ENCODE measurements around the gene DYTN. TPM values are rescaled to one million over a fixed set of nuclear protein-coding genes. Genes with fewer than 3 reads are reported as not detected.

Gene DYTN
- total RNA-seq, 1 donor from 2014 or later, result not detected

DNA sequence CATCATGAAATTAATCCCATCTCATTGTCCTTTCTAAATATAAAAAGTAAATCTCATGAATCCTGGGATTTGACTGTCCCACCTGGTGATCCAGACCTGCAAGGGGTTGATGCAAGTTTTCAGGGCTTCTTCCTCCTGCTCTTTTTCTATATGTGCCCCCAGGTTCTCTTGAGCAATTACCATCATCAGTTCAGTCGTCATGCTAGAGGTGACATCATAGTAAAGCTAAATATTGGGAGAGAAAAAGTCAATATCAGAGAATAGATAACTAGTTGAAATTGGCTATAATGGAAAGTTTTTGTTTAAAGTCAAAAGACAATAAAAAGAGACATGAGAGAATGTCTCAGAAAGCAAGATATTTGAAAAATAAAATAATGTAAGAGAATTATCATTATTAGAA, 38.6 kb upstream of the DYTN start:
- Histone ChIP-seq H3K27ac (no peak overlapping the region), H3K36me3 (no peaks in the 10 kb centered on the region), H3K9me3 (no peaks in the 10 kb centered on the region), H3K4me1 (no peaks in the 10 kb centered on the region), H3K4me3 (no peak overlapping the region), H3K27me3 (no peaks in the 10 kb centered on the region)
- TF ChIP-seq, protein P1, sequence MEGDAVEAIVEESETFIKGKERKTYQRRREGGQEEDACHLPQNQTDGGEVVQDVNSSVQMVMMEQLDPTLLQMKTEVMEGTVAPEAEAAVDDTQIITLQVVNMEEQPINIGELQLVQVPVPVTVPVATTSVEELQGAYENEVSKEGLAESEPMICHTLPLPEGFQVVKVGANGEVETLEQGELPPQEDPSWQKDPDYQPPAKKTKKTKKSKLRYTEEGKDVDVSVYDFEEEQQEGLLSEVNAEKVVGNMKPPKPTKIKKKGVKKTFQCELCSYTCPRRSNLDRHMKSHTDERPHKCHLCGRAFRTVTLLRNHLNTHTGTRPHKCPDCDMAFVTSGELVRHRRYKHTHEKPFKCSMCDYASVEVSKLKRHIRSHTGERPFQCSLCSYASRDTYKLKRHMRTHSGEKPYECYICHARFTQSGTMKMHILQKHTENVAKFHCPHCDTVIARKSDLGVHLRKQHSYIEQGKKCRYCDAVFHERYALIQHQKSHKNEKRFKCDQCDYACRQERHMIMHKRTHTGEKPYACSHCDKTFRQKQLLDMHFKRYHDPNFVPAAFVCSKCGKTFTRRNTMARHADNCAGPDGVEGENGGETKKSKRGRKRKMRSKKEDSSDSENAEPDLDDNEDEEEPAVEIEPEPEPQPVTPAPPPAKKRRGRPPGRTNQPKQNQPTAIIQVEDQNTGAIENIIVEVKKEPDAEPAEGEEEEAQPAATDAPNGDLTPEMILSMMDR (IDR thresholded peaks at IDR 0.05), result no peak
- no peak for DNase-seq (ENCODE audit: low spot score in 2 of 2)
- intact Hi-C loops (cut with DNase I), result no loop called here

DNA sequence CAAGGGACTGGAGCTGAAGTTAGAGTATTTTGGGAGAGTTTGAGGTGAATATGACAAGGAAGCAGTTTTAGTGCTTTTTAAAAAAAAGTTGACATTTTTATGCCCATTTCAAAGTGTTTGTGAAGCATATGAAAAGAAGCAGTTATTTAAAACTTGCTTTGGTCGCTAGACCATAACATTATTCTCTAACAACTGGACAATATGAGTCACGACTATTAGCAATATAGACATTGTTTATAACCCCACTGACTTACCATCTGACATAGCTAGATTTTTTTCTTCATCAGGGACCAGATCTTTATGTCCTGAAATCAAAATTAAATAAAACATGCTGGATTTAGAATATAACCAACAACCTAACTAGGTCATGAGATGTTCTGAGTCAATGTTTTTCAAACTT, 22.6 kb upstream of the DYTN start:
- no peak overlapping the region for H3K4me3 ChIP-seq
- H3K9me3 ChIP-seq, result no peaks in the 10 kb centered on the region
- no peaks in the 10 kb centered on the region for H3K4me1 ChIP-seq
- no peak overlapping the region for H3K27ac ChIP-seq
- no peak for DNase-seq (ENCODE audit: low spot score in 2 of 2)
- intact Hi-C loops (cut with DNase I), result no loop called here
- no peaks in the 10 kb centered on the region for H3K36me3 ChIP-seq
- TF ChIP-seq, protein P1 (IDR thresholded peaks at IDR 0.05), result no peak
- no peaks in the 10 kb centered on the region for H3K27me3 ChIP-seq

GRCh38 chr2:206739271-206739670, 21.1 kb upstream of the DYTN start:
- Histone ChIP-seq H3K36me3 (no peaks in the 10 kb centered on the region), H3K4me3 (no peak overlapping the region), H3K4me1 (no peaks in the 10 kb centered on the region), H3K27me3 (no peaks in the 10 kb centered on the region), H3K27ac (no peak overlapping the region), H3K9me3 (no peaks in the 10 kb centered on the region)
- no peak for DNase-seq (ENCODE audit: low spot score in 2 of 2)
- TF ChIP-seq, protein P1 (IDR thresholded peaks at IDR 0.05), result no peak
- intact Hi-C loops (cut with DNase I), result no loop called here

DNA sequence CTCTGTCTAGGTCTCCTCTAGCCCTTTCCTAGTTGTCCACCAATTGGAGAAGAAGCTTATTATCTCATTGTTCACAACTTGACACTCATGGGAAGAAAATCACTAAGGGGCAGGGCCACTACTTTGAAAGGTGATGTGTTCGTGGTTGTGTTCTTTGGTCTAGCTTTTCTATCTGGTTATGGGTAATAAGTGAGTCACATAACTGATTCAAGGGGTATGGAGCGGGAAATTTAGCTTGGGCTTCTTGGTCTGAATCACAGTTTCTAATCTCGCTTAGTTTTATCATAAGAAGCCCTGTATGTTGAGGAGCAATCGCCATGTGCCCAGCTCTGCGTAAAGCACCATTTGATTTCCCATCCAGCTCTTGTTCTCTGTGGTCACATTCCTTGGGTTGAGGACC, 18.7 kb upstream of the DYTN start:
- Histone ChIP-seq H3K4me1 (no peaks in the 10 kb centered on the region), H3K27me3 (no peaks in the 10 kb centered on the region), H3K4me3 (no peak overlapping the region), H3K27ac (no peak overlapping the region), H3K36me3 (no peaks in the 10 kb centered on the region), H3K9me3 (no peaks in the 10 kb centered on the region)
- TF ChIP-seq, protein P1 (IDR thresholded peaks at IDR 0.05), result no peak
- intact Hi-C loops (cut with DNase I), result no loop called here
- DNase-seq (ENCODE audit: low spot score in 2 of 2), result no peak

DNA sequence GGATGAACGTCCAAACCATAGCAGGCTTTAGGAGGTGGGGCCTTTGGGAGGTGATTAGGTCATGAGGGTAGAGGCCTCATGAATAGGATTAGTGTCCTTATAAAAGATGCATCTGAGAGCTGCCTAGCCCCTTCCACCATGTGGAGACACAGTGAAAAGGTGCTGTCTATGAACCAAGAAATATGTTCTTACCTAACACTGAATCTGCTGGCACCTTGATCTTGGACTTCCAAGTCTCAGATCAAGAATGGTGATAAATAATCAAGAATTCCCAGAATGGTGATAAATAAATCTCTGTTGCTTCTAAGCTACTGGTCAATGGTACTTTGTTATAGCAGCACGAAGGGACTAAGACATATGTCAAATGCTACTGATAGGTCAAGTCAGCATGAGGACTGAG, 15.1 kb upstream of the DYTN start:
- no peak overlapping the region for H3K27ac ChIP-seq
- no peaks in the 10 kb centered on the region for H3K36me3 ChIP-seq
- no peaks in the 10 kb centered on the region for H3K27me3 ChIP-seq
- intact Hi-C loops (cut with DNase I), result no loop called here
- no peak for DNase-seq (ENCODE audit: low spot score in 2 of 2)
- H3K4me1 ChIP-seq, result no peaks in the 10 kb centered on the region
- TF ChIP-seq, protein P1 (IDR thresholded peaks at IDR 0.05), result no peak
- H3K9me3 ChIP-seq, result no peaks in the 10 kb centered on the region
- no peak overlapping the region for H3K4me3 ChIP-seq

Data from ascending aorta (tissue), 2 donors.